ENCODE results near the gene IQGAP2. TPM values are rescaled to one million over a fixed set of nuclear protein-coding genes. Genes with fewer than 3 reads are reported as not detected.

The IQGAP2 gene
- total and polyA plus RNA-seq, 2 of the 8 experiments (the other 6 are each of a cell fraction or from before 2014, with no cell fraction given): 19.7 to 66.0 TPM

DNA sequence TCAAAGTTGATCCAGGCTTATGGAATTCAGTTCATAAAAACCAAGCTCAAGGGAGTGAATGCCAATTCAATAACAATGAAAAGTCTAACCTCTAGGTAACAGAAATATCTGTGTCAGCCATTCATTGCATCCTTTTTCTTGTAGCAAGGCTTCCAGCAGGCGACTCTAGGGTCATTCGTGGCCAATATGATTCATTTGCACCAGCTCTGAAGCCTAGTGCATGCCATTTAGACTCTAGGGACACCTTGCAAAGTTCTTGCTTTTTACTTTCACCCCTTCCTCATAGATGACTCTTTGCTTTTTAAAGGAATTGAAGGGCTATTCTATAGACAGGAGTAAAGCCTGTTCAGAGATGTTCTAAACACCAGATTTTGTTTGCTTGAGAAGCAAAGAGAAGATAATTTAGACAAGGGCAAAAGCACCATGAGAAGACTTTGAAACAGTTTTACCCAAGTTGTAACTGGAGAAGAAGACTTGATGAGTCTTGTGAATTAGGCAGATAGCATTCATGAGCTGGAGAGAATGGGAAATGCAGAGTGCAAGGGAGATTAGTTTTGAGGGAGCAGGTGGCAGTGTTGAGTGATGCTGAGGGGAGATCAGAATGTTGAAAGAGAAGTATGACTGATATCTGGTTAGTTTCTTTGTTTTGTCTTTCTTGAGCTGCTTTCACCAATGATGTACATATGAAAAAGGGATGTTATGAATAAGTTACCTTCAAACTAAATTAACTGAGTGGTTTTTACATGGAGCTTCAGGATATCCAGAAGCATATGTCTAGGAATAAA is 125.7 kb downstream of the IQGAP2 start:
- H3K36me3 ChIP-seq (ENCODE audit: control insufficient read depth in 2 of 4, insufficient read depth in 4 of 4, low read length in 3 of 4): no peaks in the 10 kb centered on the region
- no peak overlapping the region for H3K18ac ChIP-seq (ENCODE audit: extremely low read depth, low read length)
- H3K9ac ChIP-seq (replicated peaks in 1 of 4; ENCODE audit: extremely low read depth in 1 of 4, low read depth in 3 of 4, low read length in 3 of 4): no peak overlapping the region
- H3K4me1 ChIP-seq (replicated peaks in 1 of 4; ENCODE audit: control insufficient read depth in 3 of 4, insufficient read depth in 4 of 4, low read length in 3 of 4): peaks cover 0 to 10% (median 6%) of the 10 kb centered on the region in 4 experiments; a peak in 6 of 7 replicates
- H3K79me1 ChIP-seq (ENCODE audit: low read depth, low read length): no peaks in the 10 kb centered on the region; the same call in 1 of the 2 replicates
- H3K79me2 ChIP-seq (ENCODE audit: control insufficient read depth in 1 of 2, insufficient read depth in 2 of 2, low read length in 2 of 2): peaks cover 0 to 24% of the 10 kb centered on the region in 2 experiments; a peak in 3 of 4 replicates
- ChIA-PET CTCF (ENCODE audit: partially characterized antibody) (interaction anchor here (0.9 to 2.1 kb wide), 7 partner anchors 11 to 141 kb away, joined by 3 to 7 read pairs (median 3); no protein-coding TSS in a partner anchor), POLR2A (ENCODE audit: partially characterized antibody) (interaction anchor here (0.6 kb wide), 1 partner anchor 23 kb away, joined by 5 read pairs; no protein-coding TSS in a partner anchor)
- H2BK12ac ChIP-seq (ENCODE audit: low read depth, low read length): no peak overlapping the region
- TF ChIP-seq ASH2L (IDR thresholded peaks at IDR 0.05; ENCODE audit: low read length) (no peak), RAD21 (IDR thresholded peaks at IDR 0.05 in 1 of 2, conservative IDR thresholded peaks at IDR 0.05 in 1 of 2; ENCODE audit: low read depth in 2 of 2, low read length in 2 of 2) (no peak), TCF12 (IDR thresholded peaks at IDR 0.05; ENCODE audit: low read depth, low read length) (no peak), BRCA1 (IDR thresholded peaks at IDR 0.05; ENCODE audit: low read depth, low read length) (no peak), CHD1 (IDR thresholded peaks at IDR 0.05; ENCODE audit: low read depth, low read length) (no peak)
- no peak overlapping the region for H2BK15ac ChIP-seq (ENCODE audit: low read length)
- H3K27ac ChIP-seq (ENCODE audit: low read depth, low read length): no peak overlapping the region
- no peak overlapping the region for H3K14ac ChIP-seq (ENCODE audit: insufficient read length)
- H3K4ac ChIP-seq (replicated peaks; ENCODE audit: insufficient read length, low read depth, low read length): no peak overlapping the region
- no peak overlapping the region for H4K5ac ChIP-seq (ENCODE audit: insufficient read length, low read depth, low read length)
- 81% methylated on average over 2 of the region's 2 CpGs; no CpG with 5 or more reads in 1 of the 2 experiments for WGBS, 2 experiments (ENCODE audit: extremely low coverage in 1 of 2, insufficient coverage in 1 of 2, insufficient read length in 1 of 2, insufficient replicate concordance in 2 of 2, low coverage in 1 of 2, low lambda C conversion rate in 2 of 2, missing lambda C conversion rate in 1 of 2)
- no peak overlapping the region for H2AK5ac ChIP-seq (ENCODE audit: low read depth, low read length)
- DNase-seq (ENCODE audit: low read depth in 1 of 2, low spot score in 2 of 2): no peak
- H3K4me3 ChIP-seq (ENCODE audit: extremely low read depth in 1 of 4, insufficient read depth in 2 of 4, low read depth in 3 of 4, low read length in 4 of 4): no peak overlapping the region
- no peak overlapping the region for H4K8ac ChIP-seq (ENCODE audit: extremely low read depth, insufficient read depth, low read length)
- H2AFZ ChIP-seq (ENCODE audit: low read length): no peak overlapping the region
- H4K91ac ChIP-seq (replicated peaks; ENCODE audit: insufficient read length, low read length): no peak overlapping the region
- H2BK20ac ChIP-seq (ENCODE audit: low read length): no peak overlapping the region
- no peak overlapping the region for H3K56ac ChIP-seq (replicated peaks; ENCODE audit: insufficient read length, low read depth, low read length)
- no peaks in the 10 kb centered on the region; a peak in 1 of 7 replicates for H3K27me3 ChIP-seq (replicated peaks in 1 of 4; ENCODE audit: control insufficient read depth in 3 of 4, extremely low read depth in 1 of 4, insufficient read depth in 3 of 4, low read length in 3 of 4)
- no peak overlapping the region for H2BK5ac ChIP-seq (ENCODE audit: low read depth, low read length)
- 0 out of 2 replicates have a peak, but pooled peaks cover 2% of the 10 kb centered on the region for H3K23me2 ChIP-seq (ENCODE audit: low read depth, low read length)
- H3K4me2 ChIP-seq (ENCODE audit: insufficient read depth in 1 of 2, low read depth in 2 of 2, low read length in 2 of 2): no peak overlapping the region
- H3K23ac ChIP-seq (ENCODE audit: insufficient read length): no peak overlapping the region
- FAIRE-seq: no peak
- H3K9me3 ChIP-seq (ENCODE audit: insufficient read depth in 2 of 2, low read depth in 1 of 2, low read length in 1 of 2): peaks cover 0 to 2% of the 10 kb centered on the region in 2 experiments; a peak in 1 of 4 replicates
- no peak overlapping the region for H2BK120ac ChIP-seq (replicated peaks; ENCODE audit: low read depth, low read length)
- no peaks in the 10 kb centered on the region for H4K20me1 ChIP-seq (replicated peaks in 1 of 2; ENCODE audit: control insufficient read depth in 1 of 2, insufficient read depth in 2 of 2, low read length in 2 of 2)

All from H1 (cell line).